ENCODE measurements around the gene ULBP1. TPM values are rescaled to one million over a fixed set of nuclear protein-coding genes. Genes with fewer than 3 reads are reported as not detected.
"Not testable (repeated sequence)": the region's sequence is repeated elsewhere in the genome, so short reads cannot be mapped to it uniquely, and the experiment has no call there.

The ULBP1 gene
- total and polyA plus RNA-seq, 4 donors = 0.59 to 6.2 (median 1.8) TPM

GRCh38 chr6:150016324-150017185 is 52.8 kb downstream of the ULBP1 start:
- H3K9me3 ChIP-seq (ENCODE audit: control insufficient read depth in 4 of 4, insufficient read depth in 3 of 4, low read length in 3 of 4) = peaks cover 0 to 2% (median 0%) of the 10 kb centered on the region in 4 donors
- H3K4me3 ChIP-seq = no peak overlapping the region
- no peak overlapping the region for H3K9ac ChIP-seq (ENCODE audit: insufficient read depth in 1 of 2, low read length in 2 of 2)
- 33 to 37% methylated on average over 6 of the region's 6 CpGs for whole genome bisulfite sequencing, 2 donors
- peaks cover 0 to 58% (median 47%) of the 10 kb centered on the region in 3 donors for H3K27me3 ChIP-seq (ENCODE audit: control insufficient read depth in 3 of 3, insufficient read depth in 3 of 3, low read length in 2 of 3)
- DNase-seq (peak; percentile 69 to 84 (median 81)), ATAC-seq (ENCODE audit: insufficient read depth, low FRiP score) (peak; percentile 72)
- no peaks in the 10 kb centered on the region for H3K36me3 ChIP-seq (ENCODE audit: control insufficient read depth in 4 of 4, insufficient read depth in 4 of 4, low read length in 4 of 4)
- H3K27ac ChIP-seq (ENCODE audit: low read depth in 1 of 2, low read length in 1 of 2) = no peak overlapping the region
- TF ChIP-seq, protein P1, sequence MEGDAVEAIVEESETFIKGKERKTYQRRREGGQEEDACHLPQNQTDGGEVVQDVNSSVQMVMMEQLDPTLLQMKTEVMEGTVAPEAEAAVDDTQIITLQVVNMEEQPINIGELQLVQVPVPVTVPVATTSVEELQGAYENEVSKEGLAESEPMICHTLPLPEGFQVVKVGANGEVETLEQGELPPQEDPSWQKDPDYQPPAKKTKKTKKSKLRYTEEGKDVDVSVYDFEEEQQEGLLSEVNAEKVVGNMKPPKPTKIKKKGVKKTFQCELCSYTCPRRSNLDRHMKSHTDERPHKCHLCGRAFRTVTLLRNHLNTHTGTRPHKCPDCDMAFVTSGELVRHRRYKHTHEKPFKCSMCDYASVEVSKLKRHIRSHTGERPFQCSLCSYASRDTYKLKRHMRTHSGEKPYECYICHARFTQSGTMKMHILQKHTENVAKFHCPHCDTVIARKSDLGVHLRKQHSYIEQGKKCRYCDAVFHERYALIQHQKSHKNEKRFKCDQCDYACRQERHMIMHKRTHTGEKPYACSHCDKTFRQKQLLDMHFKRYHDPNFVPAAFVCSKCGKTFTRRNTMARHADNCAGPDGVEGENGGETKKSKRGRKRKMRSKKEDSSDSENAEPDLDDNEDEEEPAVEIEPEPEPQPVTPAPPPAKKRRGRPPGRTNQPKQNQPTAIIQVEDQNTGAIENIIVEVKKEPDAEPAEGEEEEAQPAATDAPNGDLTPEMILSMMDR (IDR thresholded peaks at IDR 0.05; ENCODE audit: control extremely low read depth, extremely low read depth) = peak; percentile 51
- H3K4me1 ChIP-seq (ENCODE audit: control insufficient read depth in 5 of 5, insufficient read depth in 5 of 5, low read length in 5 of 5) = peaks cover 0 to 2% (median 0%) of the 10 kb centered on the region in 5 donors

DNA sequence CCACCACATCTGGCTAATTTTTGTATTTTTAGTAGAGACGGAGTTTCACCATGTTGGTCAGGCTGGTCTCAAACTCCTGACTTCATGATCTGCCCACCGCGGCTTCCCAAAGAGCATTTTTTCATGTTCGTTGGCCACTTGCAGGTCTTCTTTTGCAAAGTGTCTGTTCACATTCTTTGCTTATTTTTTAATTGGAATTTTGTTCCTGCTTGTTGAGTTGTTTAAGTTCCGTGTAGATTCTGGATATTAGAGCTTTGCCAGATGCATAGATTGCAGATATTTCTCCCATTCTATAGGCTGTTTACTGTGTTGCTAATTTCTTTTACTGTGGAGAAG is 53.4 kb downstream of the ULBP1 start:
- DNase-seq; H3K36me3 ChIP-seq (ENCODE audit: control insufficient read depth in 4 of 4, insufficient read depth in 4 of 4, low read length in 4 of 4); H3K9me3 ChIP-seq (ENCODE audit: control insufficient read depth in 4 of 4, insufficient read depth in 3 of 4, low read length in 3 of 4); H3K4me1 ChIP-seq (ENCODE audit: control insufficient read depth in 5 of 5, insufficient read depth in 5 of 5, low read length in 5 of 5); ATAC-seq (ENCODE audit: insufficient read depth, low FRiP score); H3K27ac ChIP-seq (ENCODE audit: low read depth in 1 of 2, low read length in 1 of 2); H3K9ac ChIP-seq (ENCODE audit: insufficient read depth in 1 of 2, low read length in 2 of 2); H3K4me3 ChIP-seq: not testable (repeated sequence)
- WGBS, 2 donors = 6 to 8% methylated on average over 5 of the region's 5 CpGs
- peaks cover 0 to 52% (median 42%) of the 10 kb centered on the region in 3 donors for H3K27me3 ChIP-seq (ENCODE audit: control insufficient read depth in 3 of 3, insufficient read depth in 3 of 3, low read length in 2 of 3)

- DNase-seq = no peak
- H3K4me3 ChIP-seq = no peak overlapping the region
- peaks cover 0 to 2% (median 0%) of the 10 kb centered on the region in 5 donors for H3K4me1 ChIP-seq (ENCODE audit: control insufficient read depth in 5 of 5, insufficient read depth in 5 of 5, low read length in 5 of 5)
- no peaks in the 10 kb centered on the region for H3K36me3 ChIP-seq (ENCODE audit: control insufficient read depth in 4 of 4, insufficient read depth in 4 of 4, low read length in 4 of 4)
- WGBS, 2 donors = 63 to 67% methylated on average over 6 of the region's 6 CpGs
- no peak for ATAC-seq (ENCODE audit: insufficient read depth, low FRiP score)
- peaks cover 0 to 2% (median 0%) of the 10 kb centered on the region in 4 donors for H3K9me3 ChIP-seq (ENCODE audit: control insufficient read depth in 4 of 4, insufficient read depth in 3 of 4, low read length in 3 of 4)
- TF ChIP-seq, protein P1 (IDR thresholded peaks at IDR 0.05; ENCODE audit: control extremely low read depth, extremely low read depth) = no peak
- peaks cover 0 to 42% (median 26%) of the 10 kb centered on the region in 3 donors for H3K27me3 ChIP-seq (ENCODE audit: control insufficient read depth in 3 of 3, insufficient read depth in 3 of 3, low read length in 2 of 3)
- no peak overlapping the region for H3K9ac ChIP-seq (ENCODE audit: insufficient read depth in 1 of 2, low read length in 2 of 2)
- H3K27ac ChIP-seq (ENCODE audit: low read depth in 1 of 2, low read length in 1 of 2) = no peak overlapping the region
Measured at GRCh38 chr6:150018846-150019580, 55.3 kb downstream of the ULBP1 start.

- not testable (repeated sequence) for H3K9ac ChIP-seq (ENCODE audit: insufficient read depth in 1 of 2, low read length in 2 of 2); H3K4me3 ChIP-seq; H3K36me3 ChIP-seq (ENCODE audit: control insufficient read depth in 4 of 4, insufficient read depth in 4 of 4, low read length in 4 of 4); H3K9me3 ChIP-seq (ENCODE audit: control insufficient read depth in 4 of 4, insufficient read depth in 3 of 4, low read length in 3 of 4); H3K4me1 ChIP-seq (ENCODE audit: control insufficient read depth in 5 of 5, insufficient read depth in 5 of 5, low read length in 5 of 5); ATAC-seq (ENCODE audit: insufficient read depth, low FRiP score); H3K27ac ChIP-seq (ENCODE audit: low read depth in 1 of 2, low read length in 1 of 2); DNase-seq
- WGBS, 2 donors = 93 to 94% methylated on average over 2 of the region's 6 CpGs
- peaks cover 0 to 49% (median 28%) of the 10 kb centered on the region in 3 donors for H3K27me3 ChIP-seq (ENCODE audit: control insufficient read depth in 3 of 3, insufficient read depth in 3 of 3, low read length in 2 of 3)
Measured at GRCh38 chr6:150021870-150022269, 58.1 kb downstream of the ULBP1 start.

Other genes with a start within 250 kb of the ULBP1 start
- 10 to 100 TPM; 26.4 to 35.4 TPM for gene LATS1, start 245.8 kb upstream of the ULBP1 start, total RNA-seq
- 1 to 10 TPM; 7.1 TPM for gene LATS1, start 245.8 kb upstream of the ULBP1 start, polyA plus RNA-seq
- gene NUP43, start 217.4 kb upstream of the ULBP1 start, total RNA-seq = 10 to 100 TPM; 28.3 to 30.2 TPM
- 10 to 100 TPM in 1 of 2 donors, 1 to 10 TPM in 1; 6.5 to 11.2 TPM for gene NUP43, start 217.4 kb upstream of the ULBP1 start, polyA plus RNA-seq
- gene PCMT1, start 214.2 kb upstream of the ULBP1 start, total RNA-seq = 10 to 100 TPM; 56.8 to 65.5 TPM
- gene PCMT1, start 214.2 kb upstream of the ULBP1 start, polyA plus RNA-seq = 10 to 100 TPM; 32.6 to 91.2 TPM
- gene LRP11, start 99.6 kb upstream of the ULBP1 start, total RNA-seq = 10 to 100 TPM; 34.3 to 39.5 TPM
- 10 to 100 TPM; 15.8 to 18.7 TPM for gene LRP11, start 99.6 kb upstream of the ULBP1 start, polyA plus RNA-seq
- under 1 TPM; 0.94 to 0.98 TPM for gene RAET1E, start 65.8 kb upstream of the ULBP1 start, total RNA-seq
- under 1 TPM; 0.56 to 0.93 TPM for gene RAET1E, start 65.8 kb upstream of the ULBP1 start, polyA plus RNA-seq
- gene RAET1G, start 40.8 kb upstream of the ULBP1 start, total RNA-seq = 1 to 10 TPM in 1 of 2 donors, under 1 TPM in 1; 0.61 to 1.4 TPM
- 1 to 10 TPM in 1 of 2 donors, under 1 TPM in 1; 0.32 to 1.8 TPM for gene RAET1G, start 40.8 kb upstream of the ULBP1 start, polyA plus RNA-seq
- 1 to 10 TPM; 2.4 to 2.9 TPM for gene ULBP2, start 21.9 kb upstream of the ULBP1 start, total RNA-seq
- 1 to 10 TPM; 1.2 to 6.2 TPM for gene ULBP2, start 21.9 kb upstream of the ULBP1 start, polyA plus RNA-seq
- gene RAET1L, start 61.6 kb downstream of the ULBP1 start, total RNA-seq = not detected
- under 1 TPM in 1 of 2 donors, not detected in 1; 0.06 TPM for gene RAET1L, start 61.6 kb downstream of the ULBP1 start, polyA plus RNA-seq
- gene ULBP3, start 105.2 kb downstream of the ULBP1 start, total RNA-seq = 1 to 10 TPM; 5.7 to 6.8 TPM
- gene ULBP3, start 105.2 kb downstream of the ULBP1 start, polyA plus RNA-seq = 1 to 10 TPM; 1.4 to 2.2 TPM
- gene PPP1R14C, start 179.1 kb downstream of the ULBP1 start, total RNA-seq = 10 to 100 TPM; 20.1 to 68.4 TPM
- 10 to 100 TPM in 1 of 2 donors, 1 to 10 TPM in 1; 6.5 to 27.9 TPM for gene PPP1R14C, start 179.1 kb downstream of the ULBP1 start, polyA plus RNA-seq